Measurements from ENCODE around the gene RHOT2.

Gene RHOT2

GRCh38 chr16:668519-669171 lies 713 bp downstream of the RHOT2 start:
- DNase-seq (ENCODE audit: low read depth) = no peak
- peak overlapping the region; percentile 65 for H3K4me3 ChIP-seq (ENCODE audit: low read depth, low read length)
- no peak for TF ChIP-seq CTCF (IDR thresholded peaks at IDR 0.05; ENCODE audit: low read depth, low read length)
- TF ChIP-seq POLR2A (IDR thresholded peaks at IDR 0.05; ENCODE audit: extremely low read depth, insufficient read length) = no peak
- TF ChIP-seq, protein P1, sequence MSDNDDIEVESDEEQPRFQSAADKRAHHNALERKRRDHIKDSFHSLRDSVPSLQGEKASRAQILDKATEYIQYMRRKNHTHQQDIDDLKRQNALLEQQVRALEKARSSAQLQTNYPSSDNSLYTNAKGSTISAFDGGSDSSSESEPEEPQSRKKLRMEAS (IDR thresholded peaks at IDR 0.05; ENCODE audit: low read depth, low read length) = no peak
- TF ChIP-seq MYC (IDR thresholded peaks at IDR 0.05; ENCODE audit: low read depth, low read length) = no peak

DNA sequence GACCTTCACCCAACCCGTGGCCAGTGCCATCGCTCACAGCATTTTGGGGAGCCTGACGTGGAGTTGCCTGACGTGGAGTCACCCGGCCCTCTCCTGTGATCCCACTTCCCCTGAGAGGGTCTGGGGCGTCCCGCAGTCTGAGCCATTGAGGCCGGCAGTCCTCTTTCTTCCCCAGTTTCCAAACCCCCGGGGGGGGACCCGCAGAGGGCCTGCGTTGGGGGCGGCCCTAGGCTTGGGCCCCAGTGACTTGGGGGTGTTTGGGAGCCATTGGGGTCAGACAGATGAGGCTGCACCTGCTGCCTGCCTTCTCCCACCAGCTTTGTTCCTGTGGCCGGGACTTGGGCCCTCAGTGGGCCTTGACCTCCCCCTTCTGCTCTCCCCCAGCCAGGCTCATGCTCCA lies 1.7 kb downstream of the RHOT2 start:
- TF ChIP-seq, protein P1 (IDR thresholded peaks at IDR 0.05; ENCODE audit: low read depth, low read length) = no peak
- TF ChIP-seq CTCF (IDR thresholded peaks at IDR 0.05; ENCODE audit: low read depth, low read length) (no peak), POLR2A (IDR thresholded peaks at IDR 0.05; ENCODE audit: extremely low read depth, insufficient read length) (no peak), MYC (IDR thresholded peaks at IDR 0.05; ENCODE audit: low read depth, low read length) (no peak)
- DNase-seq (ENCODE audit: low read depth) = no peak
- H3K4me3 ChIP-seq (ENCODE audit: low read depth, low read length) = no peak overlapping the region

DNA sequence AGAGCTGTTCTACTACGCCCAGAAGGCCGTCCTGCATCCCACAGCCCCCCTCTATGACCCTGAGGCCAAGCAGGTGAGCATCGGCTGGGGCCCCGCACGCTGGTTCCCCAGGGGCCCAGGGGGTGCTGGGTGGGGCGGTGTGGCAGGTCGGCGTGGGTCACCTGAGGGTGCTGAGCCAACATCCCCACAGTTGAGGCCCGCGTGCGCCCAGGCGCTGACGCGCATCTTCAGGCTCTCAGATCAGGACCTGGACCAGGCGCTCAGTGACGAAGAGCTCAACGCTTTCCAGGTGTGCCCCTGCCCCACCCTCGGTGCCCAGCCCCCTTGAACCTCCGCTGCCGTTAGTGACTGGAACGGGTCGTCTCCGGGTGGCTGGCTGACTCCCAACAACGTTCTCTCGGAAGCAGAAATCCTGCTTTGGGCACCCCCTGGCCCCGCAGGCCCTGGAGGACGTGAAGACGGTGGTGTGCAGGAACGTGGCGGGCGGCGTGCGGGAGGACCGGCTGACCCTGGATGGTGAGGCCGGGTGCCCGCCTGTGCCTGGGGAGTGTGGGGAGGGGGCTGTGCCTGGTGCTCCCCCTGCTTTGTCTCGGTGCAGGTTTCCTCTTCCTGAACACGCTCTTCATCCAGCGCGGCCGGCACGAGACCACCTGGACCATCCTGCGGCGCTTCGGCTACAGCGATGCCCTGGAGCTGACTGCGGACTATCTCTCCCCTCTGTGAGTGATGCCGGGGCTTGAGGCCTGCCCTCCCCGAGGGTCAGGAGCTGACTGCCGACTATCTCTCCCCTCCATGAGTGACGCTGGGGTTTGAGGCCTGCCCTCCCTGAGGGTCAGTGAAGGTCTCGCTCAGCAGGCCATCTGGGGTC lies 2.8 kb downstream of the RHOT2 start:
- DNase-seq (ENCODE audit: low read depth) = no peak
- TF ChIP-seq, protein P1 (IDR thresholded peaks at IDR 0.05; ENCODE audit: low read depth, low read length) = no peak
- no peak for TF ChIP-seq POLR2A (IDR thresholded peaks at IDR 0.05; ENCODE audit: extremely low read depth, insufficient read length)
- no peak for TF ChIP-seq CTCF (IDR thresholded peaks at IDR 0.05; ENCODE audit: low read depth, low read length)
- no peak for TF ChIP-seq MYC (IDR thresholded peaks at IDR 0.05; ENCODE audit: low read depth, low read length)
- no peak overlapping the region for H3K4me3 ChIP-seq (ENCODE audit: low read depth, low read length)

DNA sequence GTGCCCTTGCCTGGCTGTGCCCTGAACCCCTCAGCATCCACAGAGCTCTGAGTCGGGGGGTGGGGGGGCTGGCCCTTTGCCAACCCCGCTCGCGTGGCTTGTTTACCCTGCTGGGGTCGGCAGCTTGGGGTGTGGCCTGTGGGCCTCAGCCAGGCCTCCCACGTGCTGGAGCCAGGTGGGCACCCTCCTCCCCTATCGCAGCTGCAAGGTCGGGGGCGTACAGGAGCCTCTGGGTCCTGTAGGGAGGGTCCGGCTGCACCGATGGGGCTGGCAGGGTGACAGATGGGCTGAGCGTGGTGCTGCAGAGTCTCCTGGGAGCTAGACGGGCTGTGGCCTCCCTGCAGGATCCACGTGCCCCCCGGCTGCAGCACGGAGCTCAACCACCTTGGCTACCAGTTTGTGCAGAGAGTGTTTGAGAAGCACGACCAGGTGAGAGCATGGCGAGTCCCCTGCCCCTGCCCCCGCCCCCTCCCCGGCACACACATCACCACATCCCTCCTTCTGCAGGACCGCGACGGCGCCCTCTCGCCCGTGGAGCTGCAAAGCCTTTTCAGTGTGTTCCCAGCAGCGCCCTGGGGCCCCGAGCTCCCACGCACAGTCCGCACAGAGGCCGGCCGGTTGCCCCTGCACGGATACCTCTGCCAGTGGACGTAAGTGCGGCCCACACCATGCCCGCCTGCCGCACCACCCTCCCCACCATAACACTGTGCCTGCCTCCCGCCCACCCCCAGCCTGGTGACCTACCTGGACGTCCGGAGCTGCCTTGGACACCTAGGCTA lies 3.6 kb downstream of the RHOT2 start:
- DNase-seq (ENCODE audit: low read depth) = no peak
- no peak for TF ChIP-seq MYC (IDR thresholded peaks at IDR 0.05; ENCODE audit: low read depth, low read length)
- TF ChIP-seq CTCF (IDR thresholded peaks at IDR 0.05; ENCODE audit: low read depth, low read length) = no peak
- H3K4me3 ChIP-seq (ENCODE audit: low read depth, low read length) = no peak overlapping the region

DNA sequence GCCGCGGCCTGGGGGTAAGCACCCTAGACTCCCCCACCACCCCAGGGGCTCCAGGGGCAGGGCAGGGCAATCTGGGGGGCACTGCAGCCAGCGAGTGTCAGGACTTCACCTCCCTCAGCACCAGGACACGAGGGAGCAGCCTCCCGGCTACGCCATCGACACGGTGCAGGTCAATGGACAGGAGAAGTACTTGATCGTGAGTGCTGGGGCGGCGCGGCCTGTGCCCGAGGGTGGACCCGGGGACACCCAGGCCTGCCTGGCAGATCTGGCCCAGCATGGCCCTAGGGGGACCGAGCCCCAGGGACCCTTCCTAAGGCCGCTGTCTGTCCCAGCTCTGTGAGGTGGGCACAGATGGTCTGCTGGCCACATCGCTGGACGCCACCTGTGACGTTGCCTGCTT lies 4.4 kb downstream of the RHOT2 start:
- TF ChIP-seq CTCF (IDR thresholded peaks at IDR 0.05; ENCODE audit: low read depth, low read length) (no peak), POLR2A (IDR thresholded peaks at IDR 0.05; ENCODE audit: extremely low read depth, insufficient read length) (no peak), MYC (IDR thresholded peaks at IDR 0.05; ENCODE audit: low read depth, low read length) (no peak)
- H3K4me3 ChIP-seq (ENCODE audit: low read depth, low read length) = no peak overlapping the region
- no peak for DNase-seq (ENCODE audit: low read depth)

Measured in NB4 (cell line).